DOHH2 (cell line): ENCODE measurements around the gene TNFAIP3.

Experiments used
- EZH2phosphoT487 ChIP-seq: fragments of 200-600 bp; sonication (generic); IDR thresholded peaks from 2 replicates; pipeline ENCODE4 v1.6.1; 2017; ENCODE audit warnings: borderline replicate concordance, mild to moderate bottlenecking, antibody characterized with exemption, low read length, moderate library complexity, mixed read lengths
- TF ChIP-seq, protein P1 (sequence below): fragments of 200-600 bp; sonication (generic); IDR thresholded peaks from one replicate; pipeline ENCODE4 v1.5.1; 2014; ENCODE audit warnings: antibody characterized with exemption, mild to moderate bottlenecking, low read depth, low read length; ENCODE audit not compliant: poor library complexity, severe bottlenecking

DNA sequence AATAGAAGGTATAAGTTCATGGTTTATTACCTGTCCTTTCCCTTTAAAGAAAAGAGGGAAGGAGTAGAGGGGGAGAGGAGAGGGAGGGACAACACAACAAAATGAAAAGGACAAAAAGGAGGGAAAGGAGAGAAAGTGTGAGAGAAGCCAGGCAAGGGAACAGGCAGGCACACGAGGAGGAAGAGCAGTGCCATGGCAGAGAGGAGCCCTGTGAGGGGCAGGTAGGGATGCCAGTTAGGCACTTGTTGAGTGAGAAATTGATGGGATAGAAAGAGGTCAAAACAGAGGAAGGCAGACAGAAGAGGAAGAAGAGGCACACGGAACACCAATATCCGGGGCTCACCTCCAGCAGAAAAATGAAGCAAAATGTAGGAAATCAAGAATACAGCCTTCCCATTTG, 42.5 kb downstream of the TNFAIP3 start:
- TF ChIP-seq, protein P1, sequence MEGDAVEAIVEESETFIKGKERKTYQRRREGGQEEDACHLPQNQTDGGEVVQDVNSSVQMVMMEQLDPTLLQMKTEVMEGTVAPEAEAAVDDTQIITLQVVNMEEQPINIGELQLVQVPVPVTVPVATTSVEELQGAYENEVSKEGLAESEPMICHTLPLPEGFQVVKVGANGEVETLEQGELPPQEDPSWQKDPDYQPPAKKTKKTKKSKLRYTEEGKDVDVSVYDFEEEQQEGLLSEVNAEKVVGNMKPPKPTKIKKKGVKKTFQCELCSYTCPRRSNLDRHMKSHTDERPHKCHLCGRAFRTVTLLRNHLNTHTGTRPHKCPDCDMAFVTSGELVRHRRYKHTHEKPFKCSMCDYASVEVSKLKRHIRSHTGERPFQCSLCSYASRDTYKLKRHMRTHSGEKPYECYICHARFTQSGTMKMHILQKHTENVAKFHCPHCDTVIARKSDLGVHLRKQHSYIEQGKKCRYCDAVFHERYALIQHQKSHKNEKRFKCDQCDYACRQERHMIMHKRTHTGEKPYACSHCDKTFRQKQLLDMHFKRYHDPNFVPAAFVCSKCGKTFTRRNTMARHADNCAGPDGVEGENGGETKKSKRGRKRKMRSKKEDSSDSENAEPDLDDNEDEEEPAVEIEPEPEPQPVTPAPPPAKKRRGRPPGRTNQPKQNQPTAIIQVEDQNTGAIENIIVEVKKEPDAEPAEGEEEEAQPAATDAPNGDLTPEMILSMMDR, result no peak
- TF ChIP-seq EZH2phosphoT487, result no peak
